MCF 10A (cell line): ENCODE results near the gene NELL1. TPM values are rescaled to one million over a fixed set of nuclear protein-coding genes. Genes with fewer than 3 reads are reported as not detected.

Experiments
- BruUV-seq: library from RNA; stranded (reverse); fragments of 400-500 nt; replicated peaks from 2 replicates; lab custom pipeline; 2021; lab: Mats Ljungman, UMichigan
- CTCF ChIA-PET: fragments of 300-600 bp; sonication (Branson Sonifier 250); formaldehyde crosslinking; extraction: SDS; loops from one replicate; lab custom pipeline; 2021; ENCODE audit warnings: antibody characterized with exemption, inconsistent platforms; lab: Yijun Ruan, JAX
- POLR2A ChIA-PET: fragments of 300-600, 350-650 bp; sonication (Branson Sonifier 250); formaldehyde crosslinking; extraction: SDS; loops from one replicate; lab custom pipeline; 2020; ENCODE audit warnings: antibody characterized with exemption, inconsistent platforms; lab: Yijun Ruan, JAX
- DNase-seq: peaks from one replicate; pipeline ENCODE4 v3.0.0-alpha.2; 2018; ENCODE audit not compliant: unreplicated experiment
- H3K27ac Mint-ChIP-seq: one replicate; pipeline ENCODE4 v1.8.0; 2022; ENCODE audit warnings: mild to moderate bottlenecking, low read depth, mixed read lengths; ENCODE audit not compliant: unreplicated experiment
- H3K27me3 Mint-ChIP-seq: one replicate; pipeline ENCODE4 v1.8.0; 2022; ENCODE audit warnings: mixed read lengths; ENCODE audit not compliant: insufficient read depth, unreplicated experiment
- H3K36me3 Mint-ChIP-seq: one replicate; pipeline ENCODE4 v1.8.0; 2022; ENCODE audit warnings: mild to moderate bottlenecking, moderate library complexity, mixed read lengths; ENCODE audit not compliant: insufficient read depth, unreplicated experiment
- H3K4me1 Mint-ChIP-seq: one replicate; pipeline ENCODE4 v1.8.0; 2022; ENCODE audit warnings: mixed read lengths; ENCODE audit not compliant: insufficient read depth, unreplicated experiment
- H3K4me3 Mint-ChIP-seq: one replicate; pipeline ENCODE4 v1.8.0; 2022; ENCODE audit warnings: mild to moderate bottlenecking, moderate library complexity, mixed read lengths; ENCODE audit not compliant: unreplicated experiment
- H3K9me3 Mint-ChIP-seq: one replicate; pipeline ENCODE4 v1.8.0; 2022; ENCODE audit warnings: mixed read lengths; ENCODE audit not compliant: unreplicated experiment
- intact Hi-C: fragments of 100-400 bp; cut with micrococcal nuclease; formaldehyde crosslinking; loops from 2 replicates; pipeline ENCODE4 v1.14.1; 2022
- total RNA-seq: library from RNA; stranded (reverse); gene quantifications from 2 replicates; pipeline ENCODE4 v1.2.3, GENCODE V29; 2022
- TF ChIP-seq, protein P1 (sequence below): fragments of 200-600 bp; IDR thresholded peaks from one replicate; pipeline ENCODE4 v1.8.0; 2022; ENCODE audit warnings: antibody characterized with exemption, mild to moderate bottlenecking; ENCODE audit not compliant: unreplicated experiment

NELL1 gene
- total RNA-seq, 1 experiment from 2014 or later: not detected

DNA sequence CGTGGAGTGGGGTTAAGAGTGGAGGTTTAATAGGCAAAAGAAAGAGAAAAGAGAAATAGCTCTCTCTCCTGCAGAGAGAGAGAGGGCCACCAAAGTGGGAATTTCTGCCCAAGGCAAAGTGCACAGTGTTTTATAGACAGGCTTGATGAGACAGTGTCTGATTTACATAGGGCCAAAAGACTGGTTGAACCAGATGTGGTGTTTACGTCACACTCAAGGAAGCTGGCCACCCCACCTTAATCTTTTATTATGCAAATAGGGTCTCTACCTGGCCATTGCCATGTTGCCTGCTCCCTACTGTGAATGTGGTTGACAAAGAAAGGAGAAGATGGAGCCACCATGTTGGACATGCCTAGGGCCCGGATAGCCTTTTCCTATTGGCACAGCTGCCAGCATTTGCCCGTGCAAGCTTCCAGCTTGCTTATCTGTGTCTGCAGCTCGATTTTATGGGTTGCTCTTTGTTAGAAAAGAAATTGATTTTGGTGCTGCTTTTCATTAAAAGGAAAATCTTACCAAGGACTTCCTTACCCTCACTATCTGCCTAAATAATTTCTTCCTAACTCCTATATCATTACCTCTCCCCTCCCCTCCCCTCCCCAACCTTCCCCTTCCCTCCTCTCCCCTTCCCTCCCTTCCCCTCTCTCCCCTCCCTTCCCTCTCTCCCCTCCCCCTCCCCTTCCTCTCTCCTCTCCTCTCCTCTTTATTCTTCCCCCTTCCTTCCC, 436.0 kb downstream of the NELL1 start:
- TF ChIP-seq, protein P1, sequence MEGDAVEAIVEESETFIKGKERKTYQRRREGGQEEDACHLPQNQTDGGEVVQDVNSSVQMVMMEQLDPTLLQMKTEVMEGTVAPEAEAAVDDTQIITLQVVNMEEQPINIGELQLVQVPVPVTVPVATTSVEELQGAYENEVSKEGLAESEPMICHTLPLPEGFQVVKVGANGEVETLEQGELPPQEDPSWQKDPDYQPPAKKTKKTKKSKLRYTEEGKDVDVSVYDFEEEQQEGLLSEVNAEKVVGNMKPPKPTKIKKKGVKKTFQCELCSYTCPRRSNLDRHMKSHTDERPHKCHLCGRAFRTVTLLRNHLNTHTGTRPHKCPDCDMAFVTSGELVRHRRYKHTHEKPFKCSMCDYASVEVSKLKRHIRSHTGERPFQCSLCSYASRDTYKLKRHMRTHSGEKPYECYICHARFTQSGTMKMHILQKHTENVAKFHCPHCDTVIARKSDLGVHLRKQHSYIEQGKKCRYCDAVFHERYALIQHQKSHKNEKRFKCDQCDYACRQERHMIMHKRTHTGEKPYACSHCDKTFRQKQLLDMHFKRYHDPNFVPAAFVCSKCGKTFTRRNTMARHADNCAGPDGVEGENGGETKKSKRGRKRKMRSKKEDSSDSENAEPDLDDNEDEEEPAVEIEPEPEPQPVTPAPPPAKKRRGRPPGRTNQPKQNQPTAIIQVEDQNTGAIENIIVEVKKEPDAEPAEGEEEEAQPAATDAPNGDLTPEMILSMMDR: no peak
- H3K9me3 Mint-ChIP-seq: peaks cover 35% of the 10 kb centered on the region
- no peaks in the 10 kb centered on the region for H3K27me3 Mint-ChIP-seq
- CTCF ChIA-PET: no interaction called here
- POLR2A ChIA-PET: no interaction called here
- no peak for DNase-seq
- H3K4me1 Mint-ChIP-seq: no peaks in the 10 kb centered on the region
- H3K27ac Mint-ChIP-seq: no peak overlapping the region
- H3K36me3 Mint-ChIP-seq: no peaks in the 10 kb centered on the region
- intact Hi-C loops: no loop called here
- no TSS peak for BruUV-seq
- no peak overlapping the region for H3K4me3 Mint-ChIP-seq

DNA sequence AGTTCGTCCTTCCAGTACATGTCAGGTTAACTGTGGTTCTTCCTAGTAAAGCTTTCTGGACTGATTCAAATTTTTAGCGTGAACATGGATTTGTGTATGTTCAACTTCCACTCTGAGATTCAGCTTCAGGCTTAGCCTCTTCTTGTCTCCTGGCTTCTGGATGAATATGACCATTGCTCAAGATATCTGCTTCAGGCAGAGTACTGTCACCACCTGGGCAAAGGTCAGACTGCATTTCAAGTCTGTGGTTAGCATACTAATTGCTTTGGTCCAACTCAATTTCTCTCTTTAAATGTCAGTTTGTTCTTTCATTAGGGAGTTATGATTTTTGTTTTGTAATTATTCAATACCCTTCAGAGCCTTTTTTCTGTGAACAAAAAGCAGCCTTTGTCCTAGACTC, 440.0 kb downstream of the NELL1 start:
- peaks cover 52% of the 10 kb centered on the region for H3K9me3 Mint-ChIP-seq
- no peaks in the 10 kb centered on the region for H3K27me3 Mint-ChIP-seq
- DNase-seq: no peak
- no TSS peak for BruUV-seq
- TF ChIP-seq, protein P1: no peak
- ChIA-PET CTCF (no interaction called here), POLR2A (no interaction called here)
- H3K4me3 Mint-ChIP-seq: no peak overlapping the region
- H3K4me1 Mint-ChIP-seq: no peaks in the 10 kb centered on the region
- no peaks in the 10 kb centered on the region for H3K36me3 Mint-ChIP-seq
- H3K27ac Mint-ChIP-seq: no peak overlapping the region
- intact Hi-C loops: no loop called here

DNA sequence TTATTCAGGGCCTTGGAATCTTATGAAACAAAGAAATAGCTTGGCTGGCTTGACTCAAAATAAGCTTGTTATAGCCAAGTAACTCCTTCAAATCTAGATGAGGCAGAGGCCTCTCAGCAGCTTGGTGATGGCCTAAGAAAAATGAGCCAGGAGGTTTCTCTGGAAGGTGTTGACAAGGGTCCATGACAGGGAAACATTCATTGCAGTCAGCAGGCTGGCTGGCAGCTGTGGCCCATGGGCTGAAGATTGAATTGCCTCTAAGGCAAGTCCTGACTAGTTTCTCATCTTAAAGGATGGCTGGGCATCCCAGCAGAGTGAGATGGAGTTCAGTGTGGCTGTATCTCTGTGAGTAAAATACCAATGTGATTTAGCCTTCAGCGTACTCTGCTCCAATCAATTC, 441.0 kb downstream of the NELL1 start:
- Mint-ChIP-seq H3K27me3 (no peaks in the 10 kb centered on the region), H3K9me3 (peaks cover 49% of the 10 kb centered on the region), H3K36me3 (no peaks in the 10 kb centered on the region), H3K4me1 (no peaks in the 10 kb centered on the region), H3K27ac (no peak overlapping the region), H3K4me3 (no peak overlapping the region)
- no TSS peak for BruUV-seq
- intact Hi-C loops: no loop called here
- TF ChIP-seq, protein P1: no peak
- no peak for DNase-seq
- POLR2A ChIA-PET: no interaction called here
- CTCF ChIA-PET: interaction anchor here (0.7 kb wide), 1 partner anchor 463 kb away, joined by 3 read pairs; no protein-coding TSS in a partner anchor

DNA sequence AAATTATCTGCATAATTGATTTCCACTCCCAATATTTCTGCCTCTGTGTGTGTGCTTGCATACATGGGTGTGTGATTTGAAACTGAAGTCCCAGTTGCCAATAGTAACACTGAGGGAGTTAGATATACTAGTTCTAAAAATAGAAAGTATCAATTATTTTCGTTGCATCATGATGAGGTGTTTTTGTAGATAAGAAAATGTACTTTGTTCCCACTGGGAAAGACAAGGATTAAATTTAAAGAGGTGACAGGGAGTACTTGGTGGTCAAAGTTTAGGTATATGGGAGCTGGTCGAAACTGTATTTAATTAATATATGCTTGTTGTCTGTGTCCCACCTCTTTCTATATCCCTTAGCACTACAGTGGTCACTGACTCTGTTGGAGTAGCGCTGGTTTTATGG, 444.5 kb downstream of the NELL1 start:
- H3K4me1 Mint-ChIP-seq: no peaks in the 10 kb centered on the region
- H3K9me3 Mint-ChIP-seq: peaks cover 48% of the 10 kb centered on the region
- DNase-seq: no peak
- H3K36me3 Mint-ChIP-seq: no peaks in the 10 kb centered on the region
- TF ChIP-seq, protein P1: no peak
- ChIA-PET CTCF (no interaction called here), POLR2A (no interaction called here)
- BruUV-seq: no TSS peak
- no peak overlapping the region for H3K27ac Mint-ChIP-seq
- H3K27me3 Mint-ChIP-seq: no peaks in the 10 kb centered on the region
- H3K4me3 Mint-ChIP-seq: no peak overlapping the region
- intact Hi-C loops: no loop called here
